ENCODE measurements around the gene ZFYVE28.

DNA sequence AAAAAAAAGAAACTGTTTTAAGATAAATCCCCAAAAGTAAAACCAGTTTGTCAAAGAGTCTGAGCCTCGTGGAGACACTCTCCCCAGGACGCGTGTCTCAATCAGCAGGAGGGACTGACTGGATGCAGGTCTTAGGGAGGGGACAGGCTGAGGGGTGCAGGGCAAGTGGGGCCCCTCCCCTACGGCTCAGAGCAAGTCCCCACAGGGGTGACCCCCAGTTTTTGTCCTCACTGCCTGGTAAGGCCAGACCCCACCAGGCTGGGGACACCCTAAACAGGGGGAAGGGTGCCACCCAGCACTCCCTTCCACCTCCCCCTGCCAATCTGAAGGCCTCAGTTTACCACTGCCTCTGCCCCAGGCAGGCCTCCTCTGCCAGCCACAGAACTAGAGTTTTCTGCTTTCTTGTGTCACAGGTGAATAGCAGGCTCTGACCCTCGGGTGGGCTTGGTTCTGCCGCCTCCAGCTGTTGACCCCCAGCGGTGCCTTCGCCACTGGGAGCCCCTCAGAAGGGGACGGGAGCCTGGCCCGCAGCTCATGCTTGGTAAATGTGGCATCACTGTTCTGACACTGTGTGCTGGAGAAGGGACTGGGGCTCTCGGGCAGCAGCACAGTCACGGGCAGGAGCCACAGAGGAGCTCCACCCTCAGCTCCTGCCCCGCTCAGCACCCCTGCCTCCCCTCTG is 86.8 kb downstream of the ZFYVE28 start:
- TF ChIP-seq, protein P1, sequence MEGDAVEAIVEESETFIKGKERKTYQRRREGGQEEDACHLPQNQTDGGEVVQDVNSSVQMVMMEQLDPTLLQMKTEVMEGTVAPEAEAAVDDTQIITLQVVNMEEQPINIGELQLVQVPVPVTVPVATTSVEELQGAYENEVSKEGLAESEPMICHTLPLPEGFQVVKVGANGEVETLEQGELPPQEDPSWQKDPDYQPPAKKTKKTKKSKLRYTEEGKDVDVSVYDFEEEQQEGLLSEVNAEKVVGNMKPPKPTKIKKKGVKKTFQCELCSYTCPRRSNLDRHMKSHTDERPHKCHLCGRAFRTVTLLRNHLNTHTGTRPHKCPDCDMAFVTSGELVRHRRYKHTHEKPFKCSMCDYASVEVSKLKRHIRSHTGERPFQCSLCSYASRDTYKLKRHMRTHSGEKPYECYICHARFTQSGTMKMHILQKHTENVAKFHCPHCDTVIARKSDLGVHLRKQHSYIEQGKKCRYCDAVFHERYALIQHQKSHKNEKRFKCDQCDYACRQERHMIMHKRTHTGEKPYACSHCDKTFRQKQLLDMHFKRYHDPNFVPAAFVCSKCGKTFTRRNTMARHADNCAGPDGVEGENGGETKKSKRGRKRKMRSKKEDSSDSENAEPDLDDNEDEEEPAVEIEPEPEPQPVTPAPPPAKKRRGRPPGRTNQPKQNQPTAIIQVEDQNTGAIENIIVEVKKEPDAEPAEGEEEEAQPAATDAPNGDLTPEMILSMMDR (IDR thresholded peaks at IDR 0.05): no peak
- TF ChIP-seq POLR2A (IDR thresholded peaks at IDR 0.05): no peak

All from adrenal gland (tissue), 5 donors.